HG03432 (cell line): ENCODE data around the gene ERCC4.
A peak's percentile ranks its signal among the peaks of the same experiment; 100 is the strongest.
"Not testable (repeated sequence)": the region's sequence is repeated elsewhere in the genome, so short reads cannot be mapped to it uniquely, and the experiment has no call there.

Experiments used
- ATAC-seq: cut with Tn5 transposase; IDR thresholded peaks from one replicate; pipeline ENCODE4 v1.9.1; 2021; ENCODE audit warnings: mild to moderate bottlenecking, moderate library complexity; ENCODE audit not compliant: unreplicated experiment

Gene ERCC4

GRCh38 chr16:13919683-13920509 is at the start of gene ERCC4:
Gene ERCC4, plus strand, starts transcription at chr16:13920154. Its CDS starts 12 bp downstream, at chr16:13920166.
- ATAC-seq: peak; percentile 97

- ATAC-seq: no peak
Measured at GRCh38 chr16:13873835-13874438, 46.0 kb upstream of the ERCC4 start.

- ATAC-seq: no peak
Measured at GRCh38 chr16:13875614-13876284, 44.2 kb upstream of the ERCC4 start.

GRCh38 chr16:13883276-13883675 is 36.7 kb upstream of the ERCC4 start:
- no peak for ATAC-seq

GRCh38 chr16:13883881-13884280 is 36.1 kb upstream of the ERCC4 start:
- ATAC-seq: no peak

GRCh38 chr16:13885700-13886099 is 34.3 kb upstream of the ERCC4 start:
- ATAC-seq: no peak

- ATAC-seq: no peak
Measured at GRCh38 chr16:13886608-13887007, 33.3 kb upstream of the ERCC4 start.

- ATAC-seq: not testable (repeated sequence)
Measured at GRCh38 chr16:13889323-13889722, 30.6 kb upstream of the ERCC4 start.

GRCh38 chr16:13892301-13892700 is 27.7 kb upstream of the ERCC4 start:
- ATAC-seq: no peak

GRCh38 chr16:13895516-13895915 is 24.4 kb upstream of the ERCC4 start:
- no peak for ATAC-seq

GRCh38 chr16:13896543-13897182 is 23.3 kb upstream of the ERCC4 start:
- no peak for ATAC-seq

- no peak for ATAC-seq
Measured at GRCh38 chr16:13897806-13898205, 22.1 kb upstream of the ERCC4 start.

- no peak for ATAC-seq
Measured at GRCh38 chr16:13898233-13898632, 21.7 kb upstream of the ERCC4 start.

- ATAC-seq: no peak
Measured at GRCh38 chr16:13902052-13902451, 17.9 kb upstream of the ERCC4 start.

GRCh38 chr16:13902677-13903076 is 17.3 kb upstream of the ERCC4 start:
- no peak for ATAC-seq

- ATAC-seq: no peak
Measured at GRCh38 chr16:13904179-13904691, 15.7 kb upstream of the ERCC4 start.

- not testable (repeated sequence) for ATAC-seq
Measured at GRCh38 chr16:13904822-13905221, 15.1 kb upstream of the ERCC4 start.

GRCh38 chr16:13906168-13907089 is 13.5 kb upstream of the ERCC4 start:
- no peak for ATAC-seq

- no peak for ATAC-seq
Measured at GRCh38 chr16:13907431-13907830, 12.5 kb upstream of the ERCC4 start.

- ATAC-seq: no peak
Measured at GRCh38 chr16:13909069-13909468, 10.9 kb upstream of the ERCC4 start.
